ENCODE measurements around the gene FOS. TPM values are rescaled to one million over a fixed set of nuclear protein-coding genes. Genes with fewer than 3 reads are reported as not detected.

The FOS gene
- total and polyA plus RNA-seq, 2 of the 13 experiments (the other 11 are each of a cell fraction or from before 2014, with no cell fraction given): 15.9 to 24.2 TPM

DNA sequence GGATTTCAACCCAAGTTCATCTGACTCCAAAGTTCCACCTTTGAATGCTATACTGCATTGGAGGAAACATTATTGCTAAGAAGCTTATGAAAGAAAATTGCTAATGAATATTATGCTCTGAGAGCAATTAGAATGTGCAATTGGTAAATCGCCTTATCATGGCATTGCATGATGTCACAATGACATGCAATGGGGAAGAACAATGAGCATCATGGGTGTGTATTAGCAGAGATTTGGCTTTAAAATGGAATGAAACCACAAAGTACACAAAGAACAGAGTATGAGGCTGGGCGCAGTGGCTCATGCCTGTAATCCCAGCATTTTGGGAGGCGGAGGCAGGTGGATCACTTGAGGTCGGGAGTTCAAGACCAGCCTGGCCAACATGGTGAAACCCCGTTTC lies 34.7 kb downstream of the FOS start:
- in situ Hi-C loops (cut with HindIII; ENCODE audit: extremely low pct_ligation_motif_present, low pct_unique_long_range_greater_than_20kb): no loop called here

More for the DNA sequence above, 34.7 kb downstream of the FOS start:
- no peaks in the 10 kb centered on the region for H4K20me1 ChIP-seq (ENCODE audit: insufficient read depth, low read length)
- H3K9ac ChIP-seq (ENCODE audit: insufficient read depth, low read depth, low read length): no peak overlapping the region
- DNase-seq (ENCODE audit: low spot score): no peak
- no peaks in the 10 kb centered on the region for H3K36me3 ChIP-seq (replicated peaks in 1 of 2; ENCODE audit: control insufficient read depth in 1 of 2, insufficient read depth in 2 of 2, low read length in 2 of 2)
- no TSS peak for BruUV-seq (replicated peaks)
- no peak for TF ChIP-seq HOXA9 (CRISPR knock-in tag; IDR thresholded peaks at IDR 0.05; ENCODE audit: borderline replicate concordance)
- TF ChIP-seq, protein P1, sequence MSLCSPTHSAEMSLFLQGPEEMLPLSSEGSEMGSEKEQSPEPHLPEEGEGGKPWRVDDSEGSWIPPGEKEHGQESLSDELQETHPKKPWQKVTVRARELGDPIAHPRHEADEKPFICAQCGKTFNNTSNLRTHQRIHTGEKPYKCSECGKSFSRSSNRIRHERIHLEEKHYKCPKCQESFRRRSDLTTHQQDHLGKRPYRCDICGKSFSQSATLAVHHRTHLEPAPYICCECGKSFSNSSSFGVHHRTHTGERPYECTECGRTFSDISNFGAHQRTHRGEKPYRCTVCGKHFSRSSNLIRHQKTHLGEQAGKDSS (CRISPR knock-in tag; IDR thresholded peaks at IDR 0.05; ENCODE audit: borderline replicate concordance, low read depth): no peak
- TF ChIP-seq NAIF1 (CRISPR knock-in tag; IDR thresholded peaks at IDR 0.05; ENCODE audit: borderline replicate concordance): no peak
- TF ChIP-seq TRIM24 (CRISPR knock-in tag; IDR thresholded peaks at IDR 0.05): no peak
- TF ChIP-seq ZNF501 (CRISPR knock-in tag; IDR thresholded peaks at IDR 0.05): no peak
- TF ChIP-seq, protein P2, sequence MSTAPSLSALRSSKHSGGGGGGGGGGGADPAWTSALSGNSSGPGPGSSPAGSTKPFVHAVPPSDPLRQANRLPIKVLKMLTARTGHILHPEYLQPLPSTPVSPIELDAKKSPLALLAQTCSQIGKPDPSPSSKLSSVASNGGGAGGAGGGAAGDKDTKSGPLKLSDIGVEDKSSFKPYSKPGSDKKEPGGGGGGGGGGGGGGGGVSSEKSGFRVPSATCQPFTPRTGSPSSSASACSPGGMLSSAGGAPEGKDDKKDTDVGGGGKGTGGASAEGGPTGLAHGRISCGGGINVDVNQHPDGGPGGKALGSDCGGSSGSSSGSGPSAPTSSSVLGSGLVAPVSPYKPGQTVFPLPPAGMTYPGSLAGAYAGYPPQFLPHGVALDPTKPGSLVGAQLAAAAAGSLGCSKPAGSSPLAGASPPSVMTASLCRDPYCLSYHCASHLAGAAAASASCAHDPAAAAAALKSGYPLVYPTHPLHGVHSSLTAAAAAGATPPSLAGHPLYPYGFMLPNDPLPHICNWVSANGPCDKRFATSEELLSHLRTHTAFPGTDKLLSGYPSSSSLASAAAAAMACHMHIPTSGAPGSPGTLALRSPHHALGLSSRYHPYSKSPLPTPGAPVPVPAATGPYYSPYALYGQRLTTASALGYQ (CRISPR knock-in tag; IDR thresholded peaks at IDR 0.05): no peak
- no peak for TF ChIP-seq SALL1 (CRISPR knock-in tag; IDR thresholded peaks at IDR 0.05)
- TF ChIP-seq HNRNPUL1 (IDR thresholded peaks at IDR 0.05; ENCODE audit: low read depth, low read length): no peak
- no peak for TF ChIP-seq SP5 (CRISPR knock-in tag; IDR thresholded peaks at IDR 0.05; ENCODE audit: borderline replicate concordance, low read depth)
- TF ChIP-seq SOX13 (IDR thresholded peaks at IDR 0.05): no peak
- TF ChIP-seq SOX13 (CRISPR knock-in tag; conservative IDR thresholded peaks at IDR 0.05 in 1 of 2, IDR thresholded peaks at IDR 0.05 in 1 of 2): no peak
- no peak for TF ChIP-seq ZNF468 (CRISPR knock-in tag; IDR thresholded peaks at IDR 0.05)
- TF ChIP-seq IKZF4 (CRISPR knock-in tag; IDR thresholded peaks at IDR 0.05; ENCODE audit: borderline replicate concordance, low read depth, not compliant biosample characterization): no peak
- no peak for TF ChIP-seq TCF7 (IDR thresholded peaks at IDR 0.05; ENCODE audit: low read depth)
- no peak for TF ChIP-seq SKI (IDR thresholded peaks at IDR 0.05; ENCODE audit: partially characterized antibody)
- TF ChIP-seq, protein P3, sequence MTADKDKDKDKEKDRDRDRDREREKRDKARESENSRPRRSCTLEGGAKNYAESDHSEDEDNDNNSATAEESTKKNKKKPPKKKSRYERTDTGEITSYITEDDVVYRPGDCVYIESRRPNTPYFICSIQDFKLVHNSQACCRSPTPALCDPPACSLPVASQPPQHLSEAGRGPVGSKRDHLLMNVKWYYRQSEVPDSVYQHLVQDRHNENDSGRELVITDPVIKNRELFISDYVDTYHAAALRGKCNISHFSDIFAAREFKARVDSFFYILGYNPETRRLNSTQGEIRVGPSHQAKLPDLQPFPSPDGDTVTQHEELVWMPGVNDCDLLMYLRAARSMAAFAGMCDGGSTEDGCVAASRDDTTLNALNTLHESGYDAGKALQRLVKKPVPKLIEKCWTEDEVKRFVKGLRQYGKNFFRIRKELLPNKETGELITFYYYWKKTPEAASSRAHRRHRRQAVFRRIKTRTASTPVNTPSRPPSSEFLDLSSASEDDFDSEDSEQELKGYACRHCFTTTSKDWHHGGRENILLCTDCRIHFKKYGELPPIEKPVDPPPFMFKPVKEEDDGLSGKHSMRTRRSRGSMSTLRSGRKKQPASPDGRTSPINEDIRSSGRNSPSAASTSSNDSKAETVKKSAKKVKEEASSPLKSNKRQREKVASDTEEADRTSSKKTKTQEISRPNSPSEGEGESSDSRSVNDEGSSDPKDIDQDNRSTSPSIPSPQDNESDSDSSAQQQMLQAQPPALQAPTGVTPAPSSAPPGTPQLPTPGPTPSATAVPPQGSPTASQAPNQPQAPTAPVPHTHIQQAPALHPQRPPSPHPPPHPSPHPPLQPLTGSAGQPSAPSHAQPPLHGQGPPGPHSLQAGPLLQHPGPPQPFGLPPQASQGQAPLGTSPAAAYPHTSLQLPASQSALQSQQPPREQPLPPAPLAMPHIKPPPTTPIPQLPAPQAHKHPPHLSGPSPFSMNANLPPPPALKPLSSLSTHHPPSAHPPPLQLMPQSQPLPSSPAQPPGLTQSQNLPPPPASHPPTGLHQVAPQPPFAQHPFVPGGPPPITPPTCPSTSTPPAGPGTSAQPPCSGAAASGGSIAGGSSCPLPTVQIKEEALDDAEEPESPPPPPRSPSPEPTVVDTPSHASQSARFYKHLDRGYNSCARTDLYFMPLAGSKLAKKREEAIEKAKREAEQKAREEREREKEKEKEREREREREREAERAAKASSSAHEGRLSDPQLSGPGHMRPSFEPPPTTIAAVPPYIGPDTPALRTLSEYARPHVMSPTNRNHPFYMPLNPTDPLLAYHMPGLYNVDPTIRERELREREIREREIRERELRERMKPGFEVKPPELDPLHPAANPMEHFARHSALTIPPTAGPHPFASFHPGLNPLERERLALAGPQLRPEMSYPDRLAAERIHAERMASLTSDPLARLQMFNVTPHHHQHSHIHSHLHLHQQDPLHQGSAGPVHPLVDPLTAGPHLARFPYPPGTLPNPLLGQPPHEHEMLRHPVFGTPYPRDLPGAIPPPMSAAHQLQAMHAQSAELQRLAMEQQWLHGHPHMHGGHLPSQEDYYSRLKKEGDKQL (CRISPR knock-in tag; IDR thresholded peaks at IDR 0.05; ENCODE audit: low read depth): no peak
- TF ChIP-seq ZFX (CRISPR knock-in tag; IDR thresholded peaks at IDR 0.05; ENCODE audit: low read depth): no peak
- H3K4me1 ChIP-seq (ENCODE audit: insufficient read depth, low read length): 0 out of 2 replicates have a peak, but pooled peaks cover 7% of the 10 kb centered on the region
- POLR2A ChIA-PET: no interaction called here
- no peak for ATAC-seq
- intact Hi-C loops (cut with micrococcal nuclease; ENCODE audit: unreplicated experiment): no loop called here
- WGBS (ENCODE audit: low lambda C conversion rate): 53% methylated on average over 5 of the region's 5 CpGs
- no peak overlapping the region for H2AFZ ChIP-seq (ENCODE audit: low read length)
- no peak overlapping the region for H3K27ac ChIP-seq (ENCODE audit: extremely low read length, insufficient read depth, low read length)
- no peak overlapping the region for H3K4me3 ChIP-seq (replicated peaks in 1 of 3; ENCODE audit: insufficient read depth in 1 of 3, low read depth in 2 of 3, low read length in 3 of 3)
- H3K9me3 ChIP-seq (ENCODE audit: low read length): no peaks in the 10 kb centered on the region
- H3K79me2 ChIP-seq (ENCODE audit: insufficient read depth, low read length): no peaks in the 10 kb centered on the region
- H3K4me2 ChIP-seq (ENCODE audit: low read depth, low read length): no peak overlapping the region
- CTCF ChIA-PET (ENCODE audit: low intra/inter-chr PET ratio, low total read pairs): no interaction called here
- peaks cover 0 to 4% of the 10 kb centered on the region in 2 experiments; a peak in 1 of 5 replicates for H3K27me3 ChIP-seq (ENCODE audit: control insufficient read depth in 1 of 2, insufficient read depth in 2 of 2, low read length in 2 of 2)
- no peak for FAIRE-seq
